ENCODE data around the gene SENP6.
"Not testable (repeated sequence)": the region's sequence is repeated elsewhere in the genome, so short reads cannot be mapped to it uniquely, and the experiment has no call there.

The SENP6 gene

DNA sequence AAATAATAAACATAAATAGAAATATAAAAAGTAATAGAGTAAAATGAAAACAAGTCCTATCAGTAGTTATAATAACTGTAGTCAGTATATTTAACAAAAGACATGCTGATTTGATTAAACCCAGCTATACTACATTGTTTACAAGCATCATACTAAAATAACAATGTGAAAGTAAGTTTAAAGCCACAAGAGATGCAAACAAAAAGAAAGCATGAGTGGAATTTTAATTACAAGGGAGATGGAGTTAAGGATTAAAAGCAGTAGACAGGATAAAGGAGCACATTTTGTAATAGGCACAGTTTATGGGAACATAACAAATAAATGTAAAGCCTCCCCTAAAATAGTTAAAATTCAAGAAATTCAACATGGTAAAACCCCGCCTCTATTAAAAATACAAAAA lies 41.5 kb downstream of the SENP6 start:
- DNase-seq (ENCODE audit: low spot score), result no peak
- no peak for FAIRE-seq

DNA sequence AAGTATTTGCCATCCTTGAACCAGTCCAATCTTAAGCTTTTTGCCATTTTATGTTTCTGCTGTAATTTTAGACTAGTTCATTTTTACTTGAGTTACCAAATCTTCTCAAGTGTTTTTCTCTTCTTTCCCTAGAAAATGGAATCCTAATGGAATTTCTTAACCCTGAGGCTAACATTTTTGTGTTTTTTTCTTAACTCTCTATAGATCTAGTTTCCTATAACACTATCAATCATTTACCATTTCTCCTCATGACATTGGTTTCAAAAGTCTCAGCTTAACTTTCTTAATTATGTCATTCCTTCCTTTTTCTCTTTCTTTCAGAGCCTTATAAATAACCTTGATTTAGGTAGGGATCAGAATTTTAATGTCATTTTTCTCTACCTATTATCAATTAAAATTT lies 54.8 kb downstream of the SENP6 start:
- FAIRE-seq, result no peak
- no peak for DNase-seq (ENCODE audit: low spot score)

GRCh38 chr6:75657327-75657726 lies 55.6 kb downstream of the SENP6 start:
- FAIRE-seq, result no peak
- no peak for DNase-seq (ENCODE audit: low spot score)

GRCh38 chr6:75666592-75666991 lies 64.9 kb downstream of the SENP6 start:
- FAIRE-seq (no peak), DNase-seq (ENCODE audit: low spot score) (no peak)

DNA sequence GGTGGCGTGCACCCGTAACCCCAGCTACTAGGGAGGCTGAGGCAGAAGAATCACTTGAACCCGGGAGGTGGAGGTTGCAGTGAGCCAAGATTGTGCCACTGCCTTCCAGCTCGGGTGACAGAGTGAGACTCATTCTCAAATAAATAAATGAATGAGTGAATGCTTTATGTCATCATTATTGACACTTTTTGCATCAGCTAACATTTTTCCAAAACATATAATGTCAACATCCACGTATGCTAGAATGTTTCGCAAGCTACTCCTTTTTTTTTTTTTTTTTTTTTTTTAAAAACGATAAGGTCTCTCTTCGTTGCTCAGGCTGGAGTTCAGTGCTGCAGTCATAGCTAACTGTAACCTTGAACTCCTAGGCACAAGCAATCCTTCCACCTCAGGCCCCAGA lies 72.2 kb downstream of the SENP6 start:
- no peak for FAIRE-seq
- no peak for DNase-seq (ENCODE audit: low spot score)

DNA sequence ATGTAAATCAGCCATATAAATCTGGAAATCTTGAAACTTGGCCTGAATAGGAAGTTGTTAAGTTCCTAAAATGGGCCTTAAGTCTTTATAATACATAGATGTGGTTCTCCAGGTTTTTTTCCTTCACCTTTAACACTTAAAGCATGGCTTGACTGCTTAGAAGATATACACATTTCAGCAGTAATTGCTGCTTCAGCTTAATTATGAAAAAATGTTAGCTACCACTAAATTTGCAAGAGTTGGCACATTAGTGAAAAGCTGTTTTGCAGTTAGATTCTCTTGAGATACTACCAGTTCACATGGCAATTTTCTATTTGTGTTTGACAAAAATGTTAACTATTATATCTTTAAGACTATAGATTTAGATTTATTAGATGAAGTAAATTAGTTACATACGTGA lies 74.7 kb downstream of the SENP6 start:
- FAIRE-seq (no peak), DNase-seq (ENCODE audit: low spot score) (no peak)

GRCh38 chr6:75682548-75682947 lies 80.9 kb downstream of the SENP6 start:
- FAIRE-seq; DNase-seq (ENCODE audit: low spot score): not testable (repeated sequence)

GRCh38 chr6:75683005-75683404 lies 81.3 kb downstream of the SENP6 start:
- not testable (repeated sequence) for FAIRE-seq

GRCh38 chr6:75687535-75687934 lies 85.9 kb downstream of the SENP6 start:
- FAIRE-seq; DNase-seq (ENCODE audit: low spot score): not testable (repeated sequence)

More at GRCh38 chr6:75683005-75683404, 81.3 kb downstream of the SENP6 start:
- DNase-seq (ENCODE audit: low spot score), result not testable (repeated sequence)

DNA sequence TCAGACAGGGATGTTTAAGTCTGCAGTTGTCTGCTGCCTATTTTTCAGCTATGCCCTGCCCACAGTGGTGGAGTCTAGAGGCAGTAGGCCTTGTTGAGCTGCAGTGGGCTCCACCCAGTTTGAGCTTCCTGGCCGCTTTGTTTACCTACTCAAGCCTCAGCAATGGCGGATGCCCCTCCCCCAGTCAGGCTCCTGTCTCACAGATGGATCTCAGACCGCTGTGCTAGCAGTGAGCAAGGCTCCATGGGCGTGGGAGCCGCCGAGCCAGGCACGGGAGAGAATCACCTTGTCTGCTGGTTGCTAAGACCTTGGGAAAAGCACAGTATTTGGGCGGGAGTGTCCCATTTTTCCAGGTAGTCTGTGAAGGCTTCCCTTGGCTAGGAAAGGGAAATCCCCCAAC lies 86.3 kb downstream of the SENP6 start:
- not testable (repeated sequence) for DNase-seq (ENCODE audit: low spot score); FAIRE-seq

DNA sequence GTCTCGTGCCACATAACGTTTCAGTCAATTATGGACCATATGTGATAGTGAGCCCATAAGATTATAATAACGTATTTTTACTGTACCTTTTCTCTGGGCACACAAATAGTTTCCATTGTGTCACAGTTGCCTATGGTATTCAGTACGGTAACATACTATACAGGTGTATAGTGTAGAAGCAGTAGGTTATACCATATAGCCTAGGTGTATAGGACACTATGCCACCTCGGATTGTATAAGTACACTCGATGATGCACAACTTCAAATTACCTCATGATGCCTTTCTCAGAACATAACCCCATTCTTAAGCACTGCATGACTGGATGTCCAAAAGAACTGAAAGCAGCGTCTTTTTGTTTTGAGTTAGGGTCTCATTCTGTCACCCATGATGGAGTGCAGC lies 87.9 kb downstream of the SENP6 start:
- DNase-seq (ENCODE audit: low spot score) (no peak), FAIRE-seq (no peak)

DNA sequence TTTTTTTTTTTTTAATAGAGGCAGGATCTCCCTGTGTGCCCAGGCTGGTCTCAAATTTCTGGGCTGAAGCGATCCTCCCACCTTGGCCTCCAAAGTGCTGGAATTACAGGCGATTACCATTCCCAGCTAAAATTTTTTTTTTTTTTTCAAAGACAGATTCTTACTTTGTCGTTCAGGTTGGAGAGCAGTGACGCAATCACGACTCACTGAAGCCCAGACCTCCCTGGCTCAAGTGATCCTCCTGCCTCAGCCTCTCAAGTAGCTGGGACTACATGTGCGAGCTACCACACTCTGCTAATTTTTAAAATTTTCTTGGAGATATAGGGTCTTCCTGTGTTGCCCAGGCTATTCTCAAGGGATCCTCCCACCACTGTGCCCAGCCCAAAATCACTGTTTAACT lies 89.3 kb downstream of the SENP6 start:
- no peak for FAIRE-seq

GRCh38 chr6:75693534-75693933 lies 91.9 kb downstream of the SENP6 start:
- DNase-seq (ENCODE audit: low spot score) (no peak), FAIRE-seq (no peak)

More for the DNA sequence above, 89.3 kb downstream of the SENP6 start:
- DNase-seq (ENCODE audit: low spot score), result peak; percentile 8

GRCh38 chr6:75694406-75694805 lies 92.7 kb downstream of the SENP6 start:
- DNase-seq (ENCODE audit: low spot score), result no peak

GRCh38 chr6:75708334-75708733 lies 106.7 kb downstream of the SENP6 start:
- not testable (repeated sequence) for DNase-seq (ENCODE audit: low spot score); FAIRE-seq

More at GRCh38 chr6:75694406-75694805, 92.7 kb downstream of the SENP6 start:
- no peak for FAIRE-seq

GRCh38 chr6:75711173-75711572 lies 109.5 kb downstream of the SENP6 start:
- DNase-seq (ENCODE audit: low spot score), result no peak
- FAIRE-seq, result no peak

DNA sequence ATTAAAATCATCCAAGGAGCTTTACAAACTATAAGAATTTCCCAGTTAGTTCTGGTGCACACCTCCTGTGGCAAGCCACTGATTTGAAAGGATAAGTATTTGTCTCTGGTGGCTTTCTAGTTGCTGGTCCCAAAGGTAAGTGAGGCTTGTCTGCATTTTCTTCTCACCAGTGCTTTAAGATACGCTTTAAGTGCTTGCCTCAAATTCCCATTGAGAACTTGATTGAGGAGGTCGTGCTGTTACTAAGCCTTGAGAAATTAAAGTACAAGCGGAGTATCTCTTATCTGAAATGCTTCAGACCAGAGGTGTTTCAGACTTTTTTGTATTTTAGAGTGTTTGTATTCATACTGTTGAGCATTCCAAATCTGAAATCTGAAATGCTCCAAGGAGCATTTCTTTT lies 117.5 kb downstream of the SENP6 start:
- no peak for FAIRE-seq
- no peak for DNase-seq (ENCODE audit: low spot score)

DNA sequence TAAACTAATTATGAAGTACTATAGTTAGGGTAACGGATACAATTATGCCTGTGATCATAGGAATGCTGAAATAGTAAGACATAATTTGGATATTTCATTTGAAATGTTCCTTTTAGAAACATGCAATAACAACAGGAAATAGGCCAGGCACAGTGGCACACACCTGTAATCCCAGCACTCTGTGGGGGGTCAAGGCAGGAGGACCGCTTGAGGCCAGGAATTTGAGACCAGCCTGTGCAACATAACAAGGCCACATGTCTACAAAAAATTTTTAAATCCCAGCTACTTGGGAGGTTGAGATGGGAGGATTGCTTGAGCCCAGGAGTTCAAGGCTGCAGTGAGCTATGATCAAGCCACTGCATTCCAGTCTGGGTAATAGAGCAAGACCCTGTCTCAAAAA lies 121.7 kb downstream of the SENP6 start:
- DNase-seq (ENCODE audit: low spot score) (no peak), FAIRE-seq (no peak)

- FAIRE-seq, result no peak
Measured at GRCh38 chr6:75727206-75727605, 125.5 kb downstream of the SENP6 start.

DNA sequence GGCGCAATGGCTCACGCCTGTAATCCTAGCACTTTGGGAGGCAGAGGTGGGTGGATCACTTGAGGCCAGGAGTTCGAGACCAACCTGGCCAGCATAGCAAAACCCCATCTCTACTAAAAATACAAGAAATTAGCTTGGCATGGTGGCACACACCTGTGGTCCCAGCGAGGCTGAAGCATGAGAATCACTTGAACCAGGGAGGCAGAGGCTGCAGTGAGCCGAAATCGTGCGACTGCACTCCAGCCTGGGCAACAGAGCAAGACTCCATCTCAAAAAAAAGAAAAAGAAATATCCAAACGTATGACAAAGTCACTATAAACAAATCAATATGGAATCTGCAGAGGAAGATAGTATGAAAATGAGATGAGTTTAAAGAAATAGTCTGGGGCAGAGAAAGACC lies 129.3 kb downstream of the SENP6 start:
- FAIRE-seq; DNase-seq (ENCODE audit: low spot score): not testable (repeated sequence)

More at GRCh38 chr6:75727206-75727605, 125.5 kb downstream of the SENP6 start:
- no peak for DNase-seq (ENCODE audit: low spot score)

DNA sequence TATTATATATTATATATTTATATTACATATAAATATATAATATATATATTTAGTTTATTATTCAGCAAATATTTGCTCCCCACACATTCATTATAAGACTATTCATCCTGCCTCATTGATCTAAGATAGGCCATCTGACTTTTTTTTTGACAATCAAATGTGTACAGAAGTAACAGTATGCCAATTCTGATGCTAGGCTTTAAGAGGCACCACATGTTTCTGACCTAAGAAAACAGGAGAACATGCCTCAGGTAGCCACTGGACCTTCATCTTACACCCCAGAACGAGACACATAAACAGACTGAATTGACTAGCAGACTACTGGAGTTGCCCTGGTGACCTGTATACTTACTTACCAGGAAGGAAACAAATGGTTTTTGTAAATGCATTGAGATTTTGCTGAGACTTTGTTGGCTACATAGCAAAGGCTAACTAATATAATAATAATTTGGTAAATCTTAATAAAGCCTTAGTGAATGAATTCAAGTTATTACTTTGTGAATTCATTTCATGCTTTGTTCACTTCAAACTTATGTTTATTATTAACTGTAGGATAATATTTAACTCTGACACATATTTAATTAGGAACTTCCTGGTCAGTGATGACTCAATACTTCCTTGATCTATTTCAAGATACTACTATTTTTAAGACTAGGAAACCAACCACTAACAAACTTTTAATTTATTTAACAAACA lies 134.0 kb downstream of the SENP6 start:
- FAIRE-seq (no peak), DNase-seq (ENCODE audit: low spot score) (no peak)

DNA sequence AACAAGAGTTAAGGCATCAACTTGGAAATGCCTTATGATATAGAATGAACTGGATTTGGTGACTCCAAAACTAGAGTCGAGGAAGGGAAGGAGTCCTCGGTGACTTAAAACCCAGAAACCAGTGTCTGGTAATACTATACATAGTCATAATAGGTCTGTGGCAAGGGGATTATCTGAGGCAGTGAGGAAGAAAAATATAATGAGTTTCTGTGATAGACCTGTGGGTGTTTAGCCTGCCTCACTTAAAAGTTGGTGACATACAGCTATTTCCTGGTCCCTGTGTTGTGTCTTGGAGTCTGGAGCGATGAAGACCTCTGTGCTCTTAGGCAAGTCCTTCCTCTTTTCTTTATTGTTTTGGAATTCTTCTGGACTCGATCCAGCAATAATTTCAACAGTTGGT lies 142.3 kb downstream of the SENP6 start:
- FAIRE-seq (no peak), DNase-seq (ENCODE audit: low spot score) (no peak)

DNA sequence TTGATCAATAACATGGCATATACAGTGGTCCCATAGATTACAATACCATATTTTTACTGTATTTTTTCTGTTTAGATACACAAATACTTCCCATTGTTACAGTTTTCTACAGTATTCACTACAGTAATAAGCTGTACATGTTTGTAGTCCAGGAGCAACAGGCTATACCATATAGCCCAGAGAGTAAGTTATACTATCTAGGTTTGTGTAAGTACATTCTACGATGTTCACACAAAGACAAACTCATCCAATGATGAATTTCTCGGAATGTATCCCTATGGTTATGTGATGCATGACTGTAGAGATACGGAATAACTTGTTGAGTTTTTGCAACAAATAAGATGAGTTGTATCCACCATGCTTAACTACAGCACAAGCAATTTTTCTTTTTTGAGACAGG lies 143.7 kb downstream of the SENP6 start:
- no peak for DNase-seq (ENCODE audit: low spot score)
- no peak for FAIRE-seq

All from urothelium cell line (cell line).